ENCODE measurements around the gene CDH22. TPM values are rescaled to one million over a fixed set of nuclear protein-coding genes. Genes with fewer than 3 reads are reported as not detected.

The CDH22 gene
- total RNA-seq, 1 experiment from 2014 or later: 0.07 TPM

DNA sequence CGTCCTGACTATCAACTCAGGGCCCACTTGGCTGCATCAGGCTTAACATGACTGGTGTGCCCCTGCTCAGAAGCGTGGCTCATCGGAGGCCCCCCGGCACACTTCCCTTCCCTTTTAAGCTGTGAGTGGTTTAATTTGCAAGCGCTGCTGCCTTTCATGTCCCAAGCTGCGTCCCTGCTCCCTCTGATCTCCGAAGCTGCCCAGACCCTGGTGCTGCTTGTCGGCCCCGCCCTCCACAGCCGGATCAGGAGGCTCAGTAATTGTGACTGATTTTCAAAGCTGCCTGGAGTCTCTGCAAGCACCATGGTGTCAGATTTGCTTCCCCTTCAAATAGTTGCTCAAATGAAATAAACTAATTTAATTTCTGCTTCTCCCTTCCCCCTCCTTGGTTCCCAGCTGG is 71.1 kb downstream of the CDH22 start:
- DNase-seq (ENCODE audit: low read depth): no peak
- in situ Hi-C loops (cut with HindIII; ENCODE audit: low pct_unique_long_range_greater_than_20kb, low sequenced_read_pairs): no loop called here

DNA sequence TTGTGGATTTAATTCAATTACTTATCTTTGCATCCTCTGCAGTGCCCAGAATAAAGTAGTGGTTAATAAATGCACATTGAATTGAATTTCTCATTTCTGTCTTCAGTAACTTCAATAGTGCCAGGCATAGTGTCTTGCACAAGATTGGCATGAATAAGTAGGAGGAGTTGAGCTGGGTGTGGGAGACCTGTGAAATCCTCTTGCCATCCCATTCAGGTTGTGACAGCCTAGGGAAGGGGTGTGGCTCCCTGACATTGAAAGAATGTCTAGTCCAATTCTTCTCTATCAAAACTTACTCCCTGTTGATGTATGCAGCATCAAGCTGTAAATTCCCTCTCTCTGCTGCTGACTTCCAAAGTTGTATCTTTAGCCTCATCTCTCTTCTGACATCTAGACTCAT is 73.2 kb downstream of the CDH22 start:
- no peak for DNase-seq (ENCODE audit: low read depth)
- in situ Hi-C loops (cut with HindIII; ENCODE audit: low pct_unique_long_range_greater_than_20kb, low sequenced_read_pairs): no loop called here

DNA sequence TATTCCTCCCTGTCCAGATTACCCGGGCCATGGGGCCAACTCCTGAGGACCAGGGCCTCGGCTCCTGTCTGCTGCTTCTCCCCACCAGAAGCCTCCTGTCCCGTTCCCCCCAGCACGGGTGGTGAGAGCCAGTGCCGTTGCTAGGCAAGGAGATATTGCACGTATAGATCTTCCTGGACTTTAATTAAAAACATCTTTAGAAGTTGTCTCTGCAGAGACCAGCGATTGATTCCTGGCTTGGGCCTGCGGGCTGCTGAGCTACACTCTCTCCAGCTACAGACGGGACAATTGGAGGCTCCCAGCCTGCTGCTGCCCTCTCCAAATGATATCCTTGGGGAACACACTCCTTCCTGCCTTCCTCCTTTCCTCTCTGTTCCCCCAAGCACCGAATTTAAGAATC is 74.6 kb downstream of the CDH22 start:
- DNase-seq (ENCODE audit: low read depth): no peak
- in situ Hi-C loops (cut with HindIII; ENCODE audit: low pct_unique_long_range_greater_than_20kb, low sequenced_read_pairs): no loop called here

DNA sequence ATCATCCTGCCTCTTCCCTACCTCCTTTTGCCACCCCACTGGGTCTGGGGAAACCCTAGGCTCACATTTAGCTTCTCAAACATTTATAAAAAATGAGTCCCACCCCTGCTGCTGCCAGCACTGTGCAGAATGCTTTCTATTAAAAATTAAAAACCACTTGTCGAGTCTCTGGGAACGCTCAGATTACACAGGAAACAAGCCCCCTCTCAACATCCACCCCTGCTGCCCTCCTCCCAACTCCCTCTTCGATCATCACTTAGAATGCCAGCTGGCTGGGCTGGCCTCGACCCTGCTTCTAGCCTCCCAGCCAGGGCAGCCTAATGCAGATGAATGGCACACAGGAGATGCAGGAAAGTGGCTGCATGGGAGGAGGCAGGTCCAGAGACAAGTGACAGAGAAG is 75.8 kb downstream of the CDH22 start:
- in situ Hi-C loops (cut with HindIII; ENCODE audit: low pct_unique_long_range_greater_than_20kb, low sequenced_read_pairs): no loop called here

DNA sequence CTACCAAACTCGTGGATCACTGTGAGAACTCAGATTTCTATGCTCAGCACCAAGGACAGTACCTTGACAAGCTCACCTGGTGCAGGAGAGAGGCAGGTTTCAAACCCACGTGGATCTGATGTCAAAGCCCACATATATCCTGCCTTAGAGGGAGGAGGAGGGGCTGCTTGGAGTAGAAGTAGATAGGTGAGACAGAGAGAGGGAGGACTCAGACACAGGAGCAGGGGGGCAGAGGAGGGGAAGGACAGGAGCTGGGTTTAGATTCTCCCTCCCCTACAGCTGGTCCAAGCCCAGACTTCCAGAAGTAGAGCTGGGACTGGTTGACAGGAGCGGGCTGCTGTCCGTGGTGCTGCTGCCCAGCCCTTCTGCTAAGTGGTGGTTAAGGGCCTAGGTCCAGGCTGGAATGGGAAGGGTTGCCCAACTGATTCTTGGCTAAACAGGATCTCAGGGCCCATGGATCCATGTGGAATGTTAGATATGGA is 77.5 kb downstream of the CDH22 start:
- in situ Hi-C loops (cut with HindIII; ENCODE audit: low pct_unique_long_range_greater_than_20kb, low sequenced_read_pairs): no loop called here
- peak; percentile 82 for DNase-seq (ENCODE audit: low read depth)

More for the DNA sequence above, 75.8 kb downstream of the CDH22 start:
- DNase-seq (ENCODE audit: low read depth): no peak

DNA sequence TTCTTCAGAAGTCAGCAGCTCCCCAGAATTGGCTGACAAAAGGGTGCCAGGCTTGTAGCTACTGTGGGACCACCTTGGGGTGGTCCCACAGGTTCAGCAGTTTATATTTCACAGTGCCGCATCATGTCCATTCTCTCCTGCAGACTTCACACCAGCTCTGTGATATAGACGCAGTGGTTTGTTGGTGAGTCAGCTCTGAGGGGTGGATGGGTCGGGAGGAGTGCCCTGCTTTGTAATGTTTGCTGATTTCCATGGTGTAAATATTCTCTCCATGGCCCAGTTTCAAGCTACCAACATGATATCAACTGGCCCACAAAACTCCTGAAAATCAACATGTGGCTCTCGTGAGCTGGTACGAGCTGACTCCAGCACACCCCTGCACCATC is 78.2 kb downstream of the CDH22 start:
- in situ Hi-C loops (cut with HindIII; ENCODE audit: low pct_unique_long_range_greater_than_20kb, low sequenced_read_pairs): no loop called here
- DNase-seq (ENCODE audit: low read depth): no peak

DNA sequence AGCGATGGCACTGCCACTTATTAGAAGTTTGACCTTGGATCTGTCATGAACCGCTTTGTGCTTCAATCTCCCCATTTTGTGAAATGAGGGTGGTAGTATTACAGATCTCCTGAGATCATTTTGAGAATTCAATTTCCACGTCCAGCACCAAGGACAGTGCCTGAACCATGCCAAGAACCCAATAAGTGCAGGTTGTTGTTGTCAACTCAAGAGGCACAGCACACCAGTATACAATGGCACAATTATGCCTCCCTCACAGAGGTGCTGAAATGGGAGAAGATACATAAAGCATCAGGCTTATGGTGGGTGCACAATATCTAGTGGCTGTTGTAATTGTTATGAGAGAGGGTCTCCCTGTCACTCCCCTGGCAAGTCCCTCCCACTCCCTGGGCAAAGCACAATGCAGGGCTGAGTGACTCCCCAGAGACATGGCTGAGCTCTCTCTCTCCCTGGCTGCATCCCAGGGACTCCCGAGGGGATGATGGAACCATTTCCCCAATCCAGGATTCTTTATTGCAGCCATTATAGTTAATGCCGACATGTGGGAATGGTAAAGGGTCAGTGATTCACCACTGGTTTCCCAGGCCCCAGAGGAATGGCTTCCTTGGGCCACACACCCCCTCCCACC is 78.7 kb downstream of the CDH22 start:
- in situ Hi-C loops (cut with HindIII; ENCODE audit: low pct_unique_long_range_greater_than_20kb, low sequenced_read_pairs): no loop called here
- DNase-seq (ENCODE audit: low read depth): no peak

DNA sequence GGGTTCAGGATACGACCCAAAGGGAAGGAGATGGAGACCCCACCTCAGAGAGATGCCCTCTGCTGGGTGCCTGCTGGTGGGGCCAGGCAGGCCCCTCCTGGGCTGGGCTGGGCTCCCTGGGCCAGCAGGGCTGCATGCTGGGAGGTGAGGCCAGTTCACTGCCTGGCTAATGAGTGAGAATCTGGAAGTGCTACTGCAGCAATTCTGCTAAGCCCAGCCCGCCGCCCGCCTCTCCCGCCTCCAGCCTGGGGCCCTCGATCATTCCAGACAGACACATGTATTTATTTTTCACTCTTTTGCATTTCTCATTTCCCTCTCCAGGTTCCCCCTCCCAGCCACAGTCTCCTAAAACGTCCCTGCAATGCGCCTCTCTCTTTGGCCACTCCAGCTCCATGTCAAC is 79.6 kb downstream of the CDH22 start:
- no peak for DNase-seq (ENCODE audit: low read depth)
- in situ Hi-C loops (cut with HindIII; ENCODE audit: low pct_unique_long_range_greater_than_20kb, low sequenced_read_pairs): no loop called here

DNA sequence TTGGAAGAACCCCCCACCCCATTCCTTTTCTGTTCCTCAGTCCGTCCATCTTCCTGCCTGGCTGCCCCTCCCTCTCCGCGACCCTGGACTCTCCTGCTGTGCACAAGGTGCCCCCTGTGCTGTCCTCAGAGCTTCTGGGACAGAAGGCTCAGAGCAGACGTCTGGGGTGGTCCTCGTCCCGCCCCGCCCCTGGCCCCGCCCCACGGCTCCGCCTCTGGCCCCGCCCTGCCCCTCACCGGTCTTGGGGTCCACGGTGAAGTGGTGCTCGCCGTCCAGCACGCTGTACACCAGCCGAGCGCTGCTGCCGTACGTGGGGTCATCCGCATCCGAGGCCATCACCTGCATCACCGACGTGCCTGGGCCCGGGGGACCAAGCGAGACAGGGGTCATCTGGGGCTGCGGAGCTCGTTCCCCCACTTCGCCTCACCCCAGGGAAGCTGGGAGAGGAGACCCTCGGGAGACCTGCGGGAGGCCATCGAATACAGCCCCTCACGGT is 81.0 kb downstream of the CDH22 start:
- in situ Hi-C loops (cut with HindIII; ENCODE audit: low pct_unique_long_range_greater_than_20kb, low sequenced_read_pairs): no loop called here
- no peak for DNase-seq (ENCODE audit: low read depth)

DNA sequence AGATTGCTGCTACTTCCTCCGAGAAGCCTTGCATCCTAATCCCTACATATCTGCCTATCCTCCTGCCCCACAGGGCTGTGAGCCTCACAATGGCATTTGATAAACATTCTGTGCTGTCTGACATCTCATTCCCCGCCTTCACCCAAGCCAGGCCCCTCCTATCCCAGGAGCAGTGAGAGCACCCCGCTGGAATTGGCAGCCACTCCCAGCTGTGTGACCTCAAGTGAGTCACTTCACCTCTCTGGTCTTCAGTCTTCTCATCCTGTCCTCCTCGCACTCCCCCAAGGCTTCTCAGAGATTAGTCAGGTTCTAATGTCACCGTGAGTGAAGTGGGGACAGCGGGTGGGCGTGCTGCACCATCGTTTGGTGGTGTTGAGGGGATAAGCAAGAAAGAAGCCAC is 81.7 kb downstream of the CDH22 start:
- no peak for DNase-seq (ENCODE audit: low read depth)
- in situ Hi-C loops (cut with HindIII; ENCODE audit: low pct_unique_long_range_greater_than_20kb, low sequenced_read_pairs): no loop called here

DNA sequence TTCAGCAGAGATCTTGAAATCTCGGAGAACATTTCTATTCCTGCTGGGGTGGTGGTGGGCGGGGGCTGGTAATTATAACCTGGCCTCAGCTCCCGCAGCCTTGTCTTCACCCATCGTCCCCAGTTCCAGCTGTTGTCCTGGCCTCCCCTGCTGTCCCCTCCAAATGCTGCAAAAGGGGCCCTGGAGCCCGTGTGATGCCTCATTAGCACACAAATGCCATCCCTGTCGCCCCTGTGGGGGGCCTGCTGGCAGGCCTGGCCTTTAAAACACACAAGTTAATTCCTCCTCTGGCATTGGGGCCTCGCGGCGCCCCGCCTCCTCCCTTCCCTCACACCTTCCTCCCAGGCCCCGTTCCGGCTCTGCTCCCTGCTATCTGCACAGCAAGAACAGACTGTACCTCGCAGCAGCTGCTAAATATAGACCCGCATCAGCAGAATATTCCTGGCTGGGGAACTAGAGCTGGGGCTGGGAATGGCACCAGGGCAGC is 85.7 kb downstream of the CDH22 start:
- no peak for DNase-seq (ENCODE audit: low read depth)
- in situ Hi-C loops (cut with HindIII; ENCODE audit: low pct_unique_long_range_greater_than_20kb, low sequenced_read_pairs): no loop called here

DNA sequence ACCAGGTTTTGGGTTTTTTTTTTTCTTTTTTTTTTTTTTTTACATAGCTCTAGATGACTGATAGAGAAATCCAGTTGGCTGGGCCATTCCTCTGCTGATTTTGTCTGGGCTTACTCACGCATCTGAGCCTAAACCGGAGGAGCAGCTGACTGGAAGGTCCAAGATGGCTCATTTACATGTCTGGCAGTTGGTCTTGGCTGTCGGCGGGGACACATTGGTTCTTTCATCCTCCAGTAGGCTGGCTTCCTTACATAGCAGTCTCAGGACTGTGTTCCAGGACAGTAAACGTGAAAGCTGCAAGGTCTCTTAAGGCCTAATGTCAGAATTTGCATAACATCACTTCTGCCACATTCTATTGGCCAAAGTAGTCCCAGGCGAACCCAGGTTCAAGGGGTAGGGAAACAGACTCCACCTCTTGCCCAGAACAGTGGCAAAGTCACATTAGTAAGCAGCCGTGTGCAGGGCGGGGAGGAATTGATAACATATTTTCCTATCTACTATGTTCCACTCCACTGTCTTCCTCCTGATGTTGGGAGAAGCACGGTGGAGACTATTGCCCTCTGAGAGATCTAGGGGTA is 87.0 kb downstream of the CDH22 start:
- peak; percentile 96 for DNase-seq (ENCODE audit: low read depth)
- in situ Hi-C loops (cut with HindIII; ENCODE audit: low pct_unique_long_range_greater_than_20kb, low sequenced_read_pairs): no loop called here

DNA sequence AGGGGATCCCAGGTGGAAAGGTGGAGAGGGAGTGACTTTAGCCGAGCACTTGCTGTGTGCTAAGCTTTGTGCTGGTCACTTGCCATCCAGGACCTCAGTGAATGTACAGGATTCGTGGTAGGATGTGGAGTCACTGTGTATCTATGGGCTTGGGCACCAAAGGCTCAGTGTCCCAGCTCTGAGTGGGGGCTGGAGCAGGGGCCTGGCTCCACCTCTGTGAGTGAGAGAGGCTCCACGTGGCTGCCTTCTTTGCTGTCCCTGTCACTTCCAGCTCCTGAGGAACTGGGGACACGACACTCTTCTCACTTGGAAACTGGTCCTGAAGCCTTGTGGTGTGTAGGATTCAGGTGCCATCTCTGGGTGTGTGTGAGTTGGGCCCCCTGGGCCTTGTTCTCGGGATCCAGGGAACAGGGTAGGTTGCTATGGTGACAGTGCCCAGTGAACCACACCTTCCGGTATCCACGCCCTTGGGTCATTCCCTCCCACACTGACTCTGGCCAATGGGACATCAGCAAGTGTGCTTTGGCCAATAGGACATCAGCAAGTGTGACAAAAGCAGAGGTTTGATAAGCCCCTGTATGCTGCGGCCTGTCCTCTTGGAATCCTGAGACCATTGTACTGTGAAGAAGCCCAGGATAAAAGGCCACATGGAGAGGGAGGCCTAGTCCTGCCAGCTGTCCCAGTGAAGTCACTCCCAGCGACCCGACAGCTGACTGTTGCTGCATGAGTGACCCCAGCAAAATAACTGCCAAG is 87.7 kb downstream of the CDH22 start:
- in situ Hi-C loops (cut with HindIII; ENCODE audit: low pct_unique_long_range_greater_than_20kb, low sequenced_read_pairs): no loop called here
- peak; percentile 99 for DNase-seq (ENCODE audit: low read depth)

DNA sequence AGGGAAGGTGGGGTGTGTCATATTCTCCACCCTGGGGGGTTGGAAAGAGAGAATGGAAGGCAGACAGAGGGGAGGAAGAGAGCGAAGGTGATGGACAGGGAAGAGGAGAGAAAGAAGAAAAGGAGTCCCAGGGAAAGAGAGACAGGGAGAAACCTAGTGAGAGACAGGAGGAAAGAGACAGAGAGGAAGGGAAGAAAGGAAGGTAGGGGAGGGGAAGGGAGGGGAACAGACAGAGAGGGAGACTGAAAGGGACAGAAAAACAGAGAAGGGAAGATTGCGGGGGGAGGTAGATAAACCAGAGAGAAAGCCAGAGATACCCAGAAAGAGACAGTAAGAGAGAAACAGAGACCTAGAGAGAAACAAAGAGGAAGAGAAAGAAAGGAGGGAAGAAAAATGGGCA is 88.4 kb downstream of the CDH22 start:
- in situ Hi-C loops (cut with HindIII; ENCODE audit: low pct_unique_long_range_greater_than_20kb, low sequenced_read_pairs): no loop called here

DNA sequence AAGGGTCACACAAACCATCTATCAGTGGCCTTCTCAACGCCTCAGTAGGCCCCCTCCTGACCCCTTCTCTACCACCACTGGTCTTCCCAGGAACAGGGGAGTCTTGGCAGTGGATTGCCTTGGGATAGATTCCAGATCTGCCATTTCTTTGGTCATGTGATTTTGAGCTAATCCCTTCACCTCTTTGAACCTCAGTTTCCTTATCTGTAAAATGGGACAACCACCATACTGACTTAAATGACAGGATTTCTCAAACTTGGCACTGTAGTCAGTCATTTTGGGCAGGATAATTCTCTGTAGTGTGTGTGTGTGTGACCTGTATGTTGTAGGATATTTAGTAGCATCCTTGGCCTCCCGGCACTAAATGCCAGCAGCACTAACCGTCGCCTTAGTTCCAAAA is 89.1 kb downstream of the CDH22 start:
- in situ Hi-C loops (cut with HindIII; ENCODE audit: low pct_unique_long_range_greater_than_20kb, low sequenced_read_pairs): no loop called here

More for the DNA sequence above, 88.4 kb downstream of the CDH22 start:
- DNase-seq (ENCODE audit: low read depth): no peak

DNA sequence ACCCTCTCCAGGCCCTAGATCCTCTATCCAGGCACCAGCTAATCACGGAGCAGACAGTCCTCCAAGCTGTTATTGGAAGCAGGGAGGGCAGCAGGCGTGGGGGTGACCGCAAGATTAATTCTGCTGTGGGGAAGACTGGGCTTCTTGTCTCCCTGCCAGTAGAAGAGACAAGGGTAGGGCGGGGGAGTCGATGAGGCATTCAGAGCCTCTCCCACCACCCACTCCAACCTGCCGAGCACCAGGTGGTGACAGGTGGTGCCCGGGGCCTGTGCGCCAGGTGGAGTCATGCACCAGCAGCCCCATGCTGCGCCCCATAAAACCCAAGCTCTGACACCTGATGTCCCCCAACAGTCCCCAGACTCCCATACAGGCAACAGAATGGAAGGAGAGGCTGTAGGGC is 89.6 kb downstream of the CDH22 start:
- in situ Hi-C loops (cut with HindIII; ENCODE audit: low pct_unique_long_range_greater_than_20kb, low sequenced_read_pairs): no loop called here
- DNase-seq (ENCODE audit: low read depth): no peak

More for the DNA sequence above, 89.1 kb downstream of the CDH22 start:
- DNase-seq (ENCODE audit: low read depth): no peak

DNA sequence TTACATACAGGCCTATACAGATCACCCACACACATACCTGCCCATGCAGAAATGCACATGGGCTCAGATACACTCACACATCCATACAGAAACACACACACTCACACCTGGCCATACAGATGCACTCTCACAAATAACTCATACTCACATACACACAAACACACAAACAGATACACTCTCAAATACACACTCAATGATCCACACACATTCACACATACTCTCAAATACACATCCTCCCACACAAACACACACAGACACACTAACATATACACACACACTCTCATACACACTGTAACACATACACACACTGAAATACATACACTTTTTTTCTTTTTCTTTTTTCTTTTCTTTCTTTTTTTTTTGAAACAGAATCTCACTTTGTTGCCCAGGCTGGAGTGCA is 90.7 kb downstream of the CDH22 start:
- no peak for DNase-seq (ENCODE audit: low read depth)
- in situ Hi-C loops (cut with HindIII; ENCODE audit: low pct_unique_long_range_greater_than_20kb, low sequenced_read_pairs): no loop called here

DNA sequence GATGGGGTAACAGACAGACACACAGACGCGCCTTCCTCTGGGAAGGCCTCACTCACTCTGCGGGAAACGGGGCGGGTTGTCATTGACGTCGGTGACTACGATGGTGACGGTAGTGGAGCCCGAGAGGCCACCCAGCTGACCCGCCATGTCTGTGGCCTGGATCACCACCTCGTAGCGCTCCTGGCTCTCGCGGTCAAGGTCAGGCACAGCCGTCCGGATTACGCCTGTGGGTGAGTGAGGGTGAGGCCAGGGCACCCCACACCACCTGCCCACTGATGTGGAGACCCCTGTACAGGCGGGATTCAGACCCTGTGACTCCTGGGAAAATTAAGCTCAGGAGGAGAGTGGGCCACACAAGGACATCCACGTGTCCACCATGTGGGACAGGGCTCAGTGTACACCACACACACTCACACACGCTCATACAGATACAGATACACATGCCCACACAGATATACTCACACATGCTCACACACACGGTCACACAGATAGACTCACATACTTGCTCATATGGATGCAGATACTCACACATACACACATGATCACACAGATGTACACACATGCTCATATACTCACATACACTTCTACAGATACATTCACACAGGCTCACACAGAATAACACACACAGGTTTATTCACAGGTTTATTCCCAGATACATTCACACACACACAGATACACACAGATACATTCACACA is 91.4 kb downstream of the CDH22 start:
- no peak for DNase-seq (ENCODE audit: low read depth)
- in situ Hi-C loops (cut with HindIII; ENCODE audit: low pct_unique_long_range_greater_than_20kb, low sequenced_read_pairs): no loop called here

Measured in Caki2 (cell line).